Astrocyte (in vitro differentiated cells and primary cell): Measurements from ENCODE around the gene NCOA1.
"Not testable (repeated sequence)": the region's sequence is repeated elsewhere in the genome, so short reads cannot be mapped to it uniquely, and the experiment has no call there.

ENCODE experiments used
- EZH2 ChIP-seq: IDR thresholded peaks from 2 replicates; pipeline ENCODE4 v1.6.1; 2012; ENCODE audit warnings: mild to moderate bottlenecking, low read length, inconsistent platforms; ENCODE audit not compliant: insufficient read depth
- TF ChIP-seq, protein P1 (sequence below): IDR thresholded peaks from 2 replicates; pipeline ENCODE4 v1.5.1; 2011; ENCODE audit warnings: low read depth, mild to moderate bottlenecking, inconsistent platforms, low read length, moderate library complexity; ENCODE audit not compliant: insufficient read depth

DNA sequence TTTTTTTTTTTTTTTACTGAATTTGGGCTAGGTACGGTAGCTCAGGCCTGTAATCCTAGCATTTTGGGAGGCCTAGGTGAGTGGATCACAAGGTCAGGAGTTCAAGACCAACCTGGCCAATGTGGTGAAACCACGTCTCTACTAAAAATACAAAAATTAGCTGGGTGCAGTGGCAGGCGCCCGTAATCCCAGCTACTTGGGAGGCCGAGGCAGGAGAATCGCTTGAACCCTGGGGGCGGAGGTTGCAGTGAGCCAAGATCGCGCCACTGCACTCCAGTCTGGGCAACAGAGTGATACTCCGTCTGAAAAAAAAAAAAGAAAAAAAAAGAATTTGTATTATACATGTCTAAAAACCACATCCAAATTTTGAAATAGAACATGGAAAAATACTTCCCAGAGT, 78.5 kb downstream of the NCOA1 start:
- TF ChIP-seq, protein P1, sequence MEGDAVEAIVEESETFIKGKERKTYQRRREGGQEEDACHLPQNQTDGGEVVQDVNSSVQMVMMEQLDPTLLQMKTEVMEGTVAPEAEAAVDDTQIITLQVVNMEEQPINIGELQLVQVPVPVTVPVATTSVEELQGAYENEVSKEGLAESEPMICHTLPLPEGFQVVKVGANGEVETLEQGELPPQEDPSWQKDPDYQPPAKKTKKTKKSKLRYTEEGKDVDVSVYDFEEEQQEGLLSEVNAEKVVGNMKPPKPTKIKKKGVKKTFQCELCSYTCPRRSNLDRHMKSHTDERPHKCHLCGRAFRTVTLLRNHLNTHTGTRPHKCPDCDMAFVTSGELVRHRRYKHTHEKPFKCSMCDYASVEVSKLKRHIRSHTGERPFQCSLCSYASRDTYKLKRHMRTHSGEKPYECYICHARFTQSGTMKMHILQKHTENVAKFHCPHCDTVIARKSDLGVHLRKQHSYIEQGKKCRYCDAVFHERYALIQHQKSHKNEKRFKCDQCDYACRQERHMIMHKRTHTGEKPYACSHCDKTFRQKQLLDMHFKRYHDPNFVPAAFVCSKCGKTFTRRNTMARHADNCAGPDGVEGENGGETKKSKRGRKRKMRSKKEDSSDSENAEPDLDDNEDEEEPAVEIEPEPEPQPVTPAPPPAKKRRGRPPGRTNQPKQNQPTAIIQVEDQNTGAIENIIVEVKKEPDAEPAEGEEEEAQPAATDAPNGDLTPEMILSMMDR: not testable (repeated sequence)
- TF ChIP-seq EZH2: not testable (repeated sequence)
